Measurements from ENCODE around the gene ACVR1C. TPM values are rescaled to one million over a fixed set of nuclear protein-coding genes. Genes with fewer than 3 reads are reported as not detected.
"Not testable (repeated sequence)": the region's sequence is repeated elsewhere in the genome, so short reads cannot be mapped to it uniquely, and the experiment has no call there.

The ACVR1C gene
- total RNA-seq, 6 donors from 2014 or later, result under 0.01 to 2.6 (median 0.54) TPM; not detected in 1

- Histone ChIP-seq H3K27me3 (no peaks in the 10 kb centered on the region), H3K27ac (no peak overlapping the region), H3K36me3 (no peaks in the 10 kb centered on the region), H3K4me1 (no peaks in the 10 kb centered on the region), H3K4me3 (no peak overlapping the region), H3K9me3 (no peaks in the 10 kb centered on the region)
- ATAC-seq (ENCODE audit: low FRiP score in 2 of 2) (no peak), DNase-seq (no peak)
- WGBS, 2 donors, result 76 to 89% methylated on average over 1 of the region's 1 CpG
- no peak for TF ChIP-seq EP300 (IDR thresholded peaks at IDR 0.05)
- no peak for TF ChIP-seq CTCF (IDR thresholded peaks at IDR 0.05)
- no peak for TF ChIP-seq POLR2AphosphoS5 (IDR thresholded peaks at IDR 0.05)
- no peak for TF ChIP-seq POLR2A (IDR thresholded peaks at IDR 0.05)
These were observed 41.1 kb downstream of the ACVR1C start for GRCh38 chr2:157587576-157587975.

GRCh38 chr2:157574165-157574564, 54.5 kb downstream of the ACVR1C start:
- H3K36me3 ChIP-seq, result no peaks in the 10 kb centered on the region
- DNase-seq, result no peak
- no peak for ATAC-seq (ENCODE audit: low FRiP score in 2 of 2)
- H3K9me3 ChIP-seq, result no peaks in the 10 kb centered on the region
- no peak overlapping the region for H3K4me3 ChIP-seq
- no peak overlapping the region for H3K27ac ChIP-seq
- H3K27me3 ChIP-seq, result no peaks in the 10 kb centered on the region
- H3K4me1 ChIP-seq, result no peaks in the 10 kb centered on the region
- TF ChIP-seq POLR2A (IDR thresholded peaks at IDR 0.05), result no peak
- TF ChIP-seq POLR2AphosphoS5 (IDR thresholded peaks at IDR 0.05), result no peak
- no peak for TF ChIP-seq EP300 (IDR thresholded peaks at IDR 0.05)
- no peak for TF ChIP-seq CTCF (IDR thresholded peaks at IDR 0.05)

- WGBS, 2 donors, result 44 to 54% methylated on average over 2 of the region's 2 CpGs
- no peak overlapping the region for H3K27ac ChIP-seq
- H3K4me3 ChIP-seq, result no peak overlapping the region
- no peaks in the 10 kb centered on the region for H3K36me3 ChIP-seq
- ATAC-seq (ENCODE audit: low FRiP score in 2 of 2) (no peak), DNase-seq (no peak)
- no peaks in the 10 kb centered on the region for H3K4me1 ChIP-seq
- no peaks in the 10 kb centered on the region for H3K9me3 ChIP-seq
- H3K27me3 ChIP-seq, result no peaks in the 10 kb centered on the region
- TF ChIP-seq POLR2AphosphoS5 (IDR thresholded peaks at IDR 0.05) (no peak), POLR2A (IDR thresholded peaks at IDR 0.05) (no peak), CTCF (IDR thresholded peaks at IDR 0.05) (peak in 2 of 6 experiments; percentile 9 to 20), EP300 (IDR thresholded peaks at IDR 0.05) (no peak)
These were observed 55.9 kb downstream of the ACVR1C start for GRCh38 chr2:157572725-157573124.

- 66% methylated on average over 9 of the region's 15 CpGs; no CpG with 5 or more reads in 1 of the 2 donors for WGBS, 2 donors
- not testable (repeated sequence) for ATAC-seq (ENCODE audit: low FRiP score in 2 of 2); H3K36me3 ChIP-seq; H3K27me3 ChIP-seq; H3K27ac ChIP-seq; H3K9me3 ChIP-seq; H3K4me1 ChIP-seq; H3K4me3 ChIP-seq
- peak in 1 of 2 donors; percentile 2 for DNase-seq
These were observed 62.0 kb downstream of the ACVR1C start for GRCh38 chr2:157566623-157567022.

GRCh38 chr2:157566113-157566512, 62.6 kb downstream of the ACVR1C start:
- H3K4me1 ChIP-seq; H3K27ac ChIP-seq; H3K36me3 ChIP-seq; H3K4me3 ChIP-seq; H3K9me3 ChIP-seq; H3K27me3 ChIP-seq; ATAC-seq (ENCODE audit: low FRiP score in 2 of 2); DNase-seq: not testable (repeated sequence)
- WGBS, 2 donors, result 96% methylated on average over 8 to 10 of the region's 10 CpGs

GRCh38 chr2:157565550-157565949, 63.1 kb downstream of the ACVR1C start:
- H3K9me3 ChIP-seq, result peaks cover 0 to 2% (median 0%) of the 10 kb centered on the region in 4 donors
- TF ChIP-seq CTCF (IDR thresholded peaks at IDR 0.05), result no peak
- no peak for TF ChIP-seq POLR2A (IDR thresholded peaks at IDR 0.05)
- TF ChIP-seq EP300 (IDR thresholded peaks at IDR 0.05), result no peak
- no peak for TF ChIP-seq POLR2AphosphoS5 (IDR thresholded peaks at IDR 0.05)
- H3K27me3 ChIP-seq, result no peaks in the 10 kb centered on the region
- H3K36me3 ChIP-seq, result no peaks in the 10 kb centered on the region
- DNase-seq (no peak), ATAC-seq (ENCODE audit: low FRiP score in 2 of 2) (no peak)
- no peak overlapping the region for H3K27ac ChIP-seq
- 91 to 93% methylated on average over 5 of the region's 5 CpGs for WGBS, 2 donors
- H3K4me1 ChIP-seq, result no peaks in the 10 kb centered on the region
- no peak overlapping the region for H3K4me3 ChIP-seq
